ENCODE results near the gene RPP14.

RPP14 gene

DNA sequence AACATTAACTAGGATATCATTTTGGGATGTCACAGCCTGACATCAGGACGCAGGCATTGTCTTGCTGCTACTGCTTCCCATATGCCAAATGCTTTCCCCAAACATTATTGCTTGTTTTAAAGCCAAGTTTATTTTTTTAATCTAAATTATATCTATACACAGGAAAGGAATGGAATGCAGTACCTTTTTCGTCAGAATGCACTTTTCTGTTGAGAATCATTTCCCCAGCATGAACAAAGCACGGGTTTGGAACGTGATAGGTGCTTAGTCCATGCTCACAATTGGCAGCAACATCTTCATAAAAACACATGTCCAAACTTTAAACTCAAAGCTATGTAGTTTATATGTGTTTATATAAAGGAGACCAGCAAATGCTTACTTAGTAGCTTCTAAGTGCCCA, 52.8 kb downstream of the RPP14 start:
- no peak for DNase-seq

DNA sequence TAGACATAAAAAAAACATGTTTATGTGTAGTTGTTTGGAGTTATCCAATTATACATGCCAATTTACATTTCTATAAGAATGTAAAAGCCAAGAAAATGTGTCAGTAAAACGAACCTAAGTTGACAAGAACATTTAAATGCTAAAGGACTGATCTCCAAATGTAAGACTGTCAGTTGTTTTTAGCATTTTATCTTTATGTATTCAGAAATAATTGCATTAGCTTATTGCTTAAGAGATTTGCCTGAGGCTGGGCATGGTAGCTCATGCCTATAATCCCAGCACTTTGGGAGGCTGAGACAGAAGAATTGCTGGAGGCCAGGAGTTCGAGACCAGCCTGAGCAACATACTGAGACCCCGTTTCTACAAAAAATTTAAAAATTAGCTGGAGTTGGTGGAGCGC, 53.6 kb downstream of the RPP14 start:
- DNase-seq, result no peak

DNA sequence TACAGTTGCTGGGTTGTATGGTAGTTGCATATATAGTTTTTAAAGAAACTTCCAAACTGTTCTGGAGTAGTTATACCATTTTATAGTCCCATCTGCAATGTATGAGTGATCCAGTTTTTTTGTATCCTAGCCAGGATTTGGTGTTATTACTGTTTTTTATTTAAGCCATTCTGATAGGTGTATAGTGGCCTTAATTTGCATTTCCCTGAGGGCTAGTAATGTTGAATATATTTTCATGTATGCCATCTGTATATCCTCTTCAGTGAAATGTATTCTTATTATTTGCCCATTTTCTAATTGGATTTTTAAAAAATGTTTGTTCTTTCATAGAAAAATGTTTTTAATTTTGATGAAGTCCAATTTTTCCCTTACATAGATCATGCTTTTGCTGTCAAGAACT, 55.8 kb downstream of the RPP14 start:
- DNase-seq, result no peak

DNA sequence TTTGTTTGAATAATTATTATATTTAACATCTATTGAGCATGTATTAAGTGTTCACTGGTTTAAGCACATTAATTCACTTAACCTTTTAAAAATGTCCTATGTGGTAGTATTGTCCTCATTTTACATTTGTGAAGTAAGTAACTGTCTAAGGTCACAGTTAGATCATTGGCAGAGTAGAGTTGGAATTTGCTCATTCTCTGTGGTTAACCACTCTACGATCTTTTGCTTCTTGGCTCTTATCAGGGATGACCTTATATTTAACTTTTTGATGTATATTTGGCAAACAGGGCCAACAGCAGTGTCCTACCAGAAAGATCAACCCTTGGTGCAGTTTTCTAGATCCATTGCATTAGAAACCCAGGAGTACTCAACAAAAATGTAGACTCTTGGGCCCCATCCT, 60.7 kb downstream of the RPP14 start:
- DNase-seq, result no peak

DNA sequence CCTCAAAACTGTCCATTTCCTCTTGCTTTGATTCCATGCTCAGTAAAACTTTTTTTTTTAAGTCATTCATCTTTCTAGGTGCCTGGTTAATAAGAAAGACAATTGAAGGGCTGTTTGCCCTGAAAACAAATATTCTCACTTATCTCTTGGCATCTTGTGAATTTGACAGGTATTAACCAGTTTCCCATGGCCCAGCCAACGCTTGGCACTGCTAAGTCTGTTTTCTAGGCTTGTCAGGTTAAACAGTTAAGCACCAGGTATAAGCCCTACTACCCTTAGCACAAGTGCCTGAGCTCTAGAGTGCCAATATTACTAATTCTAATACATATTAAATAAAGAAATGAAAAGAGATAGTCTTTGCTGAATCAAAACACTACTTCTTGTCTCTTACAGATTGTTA, 63.0 kb downstream of the RPP14 start:
- DNase-seq, result no peak
